IMR-90 (cell line): ENCODE results near the gene PON1. TPM values are rescaled to one million over a fixed set of nuclear protein-coding genes. Genes with fewer than 3 reads are reported as not detected.

Experiments
- ATAC-seq: fragments of 200-7000 bp; cut with Tn5 transposase; 2 replicates; pipeline ENCODE4 v1.9.1; 2020; ENCODE audit warnings: low read depth, mild to moderate bottlenecking, moderate library complexity
- BruUV-seq: library from RNA; stranded (reverse); fragments of 400-500 nt; replicated peaks from 2 replicates; lab custom pipeline; 2021; lab: Mats Ljungman, UMichigan
- CTCF ChIA-PET: fragments of 300-600 bp; formaldehyde crosslinking; extraction: SDS; loops from one replicate; lab custom pipeline; 2021; ENCODE audit warnings: antibody characterized with exemption; lab: Yijun Ruan, JAX
- POLR2A ChIA-PET: fragments of 300-600 bp; sonication (Branson Sonifier 250); formaldehyde crosslinking; loops from one replicate; lab custom pipeline; 2022; ENCODE audit warnings: antibody characterized with exemption; ENCODE audit not compliant: unreplicated experiment; lab: Charles Lee
- DNase-seq: peaks from one replicate; pipeline ENCODE4 v3.0.0; 2013
- H2AFZ ChIP-seq: replicated peaks from 2 replicates; pipeline ENCODE3; 2013; ENCODE audit warnings: low read length, mild to moderate bottlenecking; ENCODE audit not compliant: poor library complexity
- H2AK5ac ChIP-seq: 2 replicates; pipeline ENCODE4 v1.6.1; 2013; ENCODE audit warnings: low read depth, low read length, inconsistent platforms
- H2AK9ac ChIP-seq: replicated peaks from 2 replicates; pipeline ENCODE3; 2013; ENCODE audit warnings: mild to moderate bottlenecking, low read depth, low read length, moderate library complexity; ENCODE audit not compliant: poor library complexity
- H2BK120ac ChIP-seq: 2 replicates; pipeline ENCODE4 v1.6.1; 2013; ENCODE audit warnings: low read depth, low read length, inconsistent platforms
- H2BK15ac ChIP-seq: 3 replicates; pipeline ENCODE4 v1.6.1; 2013; ENCODE audit warnings: low read depth, low read length, inconsistent platforms
- H2BK20ac ChIP-seq: 2 replicates; pipeline ENCODE4 v1.6.1; 2013; ENCODE audit warnings: low read depth, mild to moderate bottlenecking, inconsistent platforms, low read length, moderate library complexity
- H2BK5ac ChIP-seq: 2 replicates; pipeline ENCODE4 v1.6.1; 2013; ENCODE audit warnings: mild to moderate bottlenecking, low read depth, low read length, inconsistent platforms; ENCODE audit not compliant: poor library complexity, severe bottlenecking
- H3K14ac ChIP-seq: replicated peaks from 2 replicates; pipeline ENCODE4 v1.6.1; 2013; ENCODE audit warnings: low read depth, low read length, inconsistent platforms
- H3K18ac ChIP-seq: 2 replicates; pipeline ENCODE4 v1.6.1; 2013; ENCODE audit warnings: low read depth, low read length, control low read depth
- H3K23ac ChIP-seq: 2 replicates; pipeline ENCODE4 v1.6.1; 2013; ENCODE audit warnings: low read depth, low read length, inconsistent platforms
- H3K27ac ChIP-seq: 2 replicates; pipeline ENCODE4 v1.5.1; 2013; ENCODE audit warnings: mild to moderate bottlenecking, control low read depth, low read length; ENCODE audit not compliant: insufficient read depth
- H3K27me3 ChIP-seq: 2 replicates; pipeline ENCODE4 v1.6.1; 2013; ENCODE audit warnings: low read length; ENCODE audit not compliant: control insufficient read depth, insufficient read depth
- H3K36me3 ChIP-seq: 2 replicates; pipeline ENCODE4 v1.6.1; 2013; ENCODE audit warnings: low read length, mixed read lengths; ENCODE audit not compliant: control insufficient read depth, insufficient read depth
- H3K4ac ChIP-seq: 2 replicates; pipeline ENCODE4 v1.6.1; 2013; ENCODE audit warnings: low read depth, low read length, inconsistent platforms
- H3K4me1 ChIP-seq: 2 replicates; pipeline ENCODE4 v1.6.1; 2013; ENCODE audit warnings: low read length, mixed read lengths; ENCODE audit not compliant: control insufficient read depth, insufficient read depth
- H3K4me2 ChIP-seq: 2 replicates; pipeline ENCODE4 v1.6.1; 2013; ENCODE audit warnings: low read depth, mild to moderate bottlenecking, control low read depth, low read length, moderate library complexity
- H3K4me3 ChIP-seq: 2 replicates; pipeline ENCODE4 v1.5.1; 2013; ENCODE audit warnings: low read depth, mild to moderate bottlenecking, control low read depth, low read length, moderate library complexity; ENCODE audit not compliant: insufficient read depth
- H3K56ac ChIP-seq: 2 replicates; pipeline ENCODE4 v1.6.1; 2013; ENCODE audit warnings: low read length, inconsistent platforms; ENCODE audit not compliant: insufficient read depth; ENCODE audit errors: extremely low read depth
- H3K79me1 ChIP-seq, 2 experiments: 2 replicates each; pipeline ENCODE4 v1.6.1; 2013; ENCODE audit warnings: low read length in 2 of 2, inconsistent platforms in 1 of 2, low read depth in 1 of 2
- H3K9ac ChIP-seq: 2 replicates; pipeline ENCODE4 v1.6.1; 2013; ENCODE audit warnings: low read depth, low read length, control low read depth
- H3K9me1 ChIP-seq: 2 replicates; pipeline ENCODE4 v1.6.1; 2013; ENCODE audit warnings: low read length, inconsistent platforms; ENCODE audit not compliant: insufficient read depth
- H3K9me3 ChIP-seq: 2 replicates; pipeline ENCODE4 v1.6.1; 2013; ENCODE audit warnings: low read length; ENCODE audit not compliant: control insufficient read depth, insufficient read depth
- H4K20me1 ChIP-seq: 2 replicates; pipeline ENCODE4 v1.6.1; 2013; ENCODE audit warnings: low read length, inconsistent platforms; ENCODE audit not compliant: insufficient read depth
- H4K5ac ChIP-seq: 2 replicates; pipeline ENCODE4 v1.6.1; 2013; ENCODE audit warnings: mild to moderate bottlenecking, low read depth, low read length, control low read depth
- H4K8ac ChIP-seq, 2 experiments: 2 replicates each; pipeline ENCODE4 v1.6.1; 2013; ENCODE audit warnings: low read depth in 2 of 2, low read length in 2 of 2, control low read depth in 1 of 2, inconsistent platforms in 1 of 2
- H4K91ac ChIP-seq: 2 replicates; pipeline ENCODE4 v1.6.1; 2013; ENCODE audit warnings: low read depth, low read length, inconsistent platforms; ENCODE audit not compliant: insufficient read depth
- BHLHE40 ChIP-seq: fragments of 150-350 bp; IDR thresholded peaks from 2 replicates; pipeline ENCODE4 v1.6.1; 2016; ENCODE audit warnings: mild to moderate bottlenecking, low read depth, low read length
- CEBPB ChIP-seq: IDR thresholded peaks from 2 replicates; pipeline ENCODE4 v1.6.1; 2012; ENCODE audit warnings: low read depth, low read length, improper control_type of control experiment
- CHD1 ChIP-seq: IDR thresholded peaks from 2 replicates; pipeline ENCODE4 v1.6.1; 2012; ENCODE audit warnings: low read depth, low read length, improper control_type of control experiment
- FOS ChIP-seq: fragments of 150-350 bp; IDR thresholded peaks from 2 replicates; pipeline ENCODE4 v1.6.1; 2016; ENCODE audit warnings: low read depth, low read length
- MAFK ChIP-seq: IDR thresholded peaks from 2 replicates; pipeline ENCODE4 v1.6.1; 2012; ENCODE audit warnings: low read depth, low read length, improper control_type of control experiment
- MAZ ChIP-seq: IDR thresholded peaks from 2 replicates; pipeline ENCODE4 v1.6.1; 2012; ENCODE audit warnings: low read depth, mild to moderate bottlenecking, low read length, improper control_type of control experiment, moderate library complexity, borderline replicate concordance
- MXI1 ChIP-seq: IDR thresholded peaks from 2 replicates; pipeline ENCODE4 v1.6.1; 2012; ENCODE audit warnings: low read depth, mild to moderate bottlenecking, low read length, moderate library complexity, borderline replicate concordance
- NFE2L2 ChIP-seq: fragments of 150-350 bp; IDR thresholded peaks from 2 replicates; pipeline ENCODE4 v1.6.1; 2016; ENCODE audit warnings: low read depth, mild to moderate bottlenecking, low read length
- POLR2A ChIP-seq: IDR thresholded peaks from 2 replicates; pipeline ENCODE4 v1.6.1; 2012; ENCODE audit warnings: mild to moderate bottlenecking, low read depth, low read length
- RAD21 ChIP-seq: IDR thresholded peaks from 2 replicates; pipeline ENCODE4 v1.6.1; 2012; ENCODE audit warnings: low read length, improper control_type of control experiment
- RCOR1 ChIP-seq: IDR thresholded peaks from 2 replicates; pipeline ENCODE4 v1.6.1; 2012; ENCODE audit warnings: mild to moderate bottlenecking, low read length, improper control_type of control experiment; ENCODE audit not compliant: insufficient replicate concordance
- RFX5 ChIP-seq: IDR thresholded peaks from 2 replicates; pipeline ENCODE4 v1.8.0; 2012; ENCODE audit warnings: low read depth, mild to moderate bottlenecking, low read length, moderate library complexity
- SMC3 ChIP-seq: fragments of 150-350 bp; IDR thresholded peaks from 2 replicates; pipeline ENCODE4 v1.6.1; 2016; ENCODE audit warnings: low read depth, mild to moderate bottlenecking, antibody characterized with exemption, low read length, moderate library complexity
- WGBS, 2 experiments: methylation state at CpG; one replicate each; pipeline versions ENCODE4 v1.1.5 to v1.1.7; 2013; ENCODE audit warnings: missing lambda C conversion rate in 2 of 2; ENCODE audit not compliant: insufficient read length in 1 of 2; ENCODE audit errors: extremely low coverage in 2 of 2; 5-methylcytosine and 5-hydroxymethylcytosine counted together
- dilution Hi-C: fragments of 300-500 bp; cut with HindIII; formaldehyde crosslinking; loops from one replicate; pipeline ENCODE4 v1.14.3; 2018; ENCODE audit warnings: low sequenced_read_pairs; ENCODE audit not compliant: unreplicated experiment
- in situ Hi-C: fragments of 300-500 bp; cut with MboI; formaldehyde crosslinking; loops from 3 replicates; pipeline ENCODE4 v1.14.3; 2019; ENCODE audit warnings: low sequenced_read_pairs, inconsistent platforms, mixed read lengths
- intact Hi-C: fragments of 100-400 bp; cut with micrococcal nuclease; formaldehyde crosslinking; loops from 2 replicates; pipeline ENCODE4 v1.10.0; 2022
- polyA plus RNA-seq, 3 experiments: library from polyadenylated mRNA; depleted of rRNA; stranded (reverse); fragments of >200 nt; gene quantifications; 2 replicates each; pipeline ENCODE4 v1.2.3, GENCODE V29; 2012; ENCODE audit warnings: low replicate concordance in 1 of 3
- total RNA-seq: library from RNA; depleted of rRNA; stranded (reverse); fragments of >200 nt; gene quantifications from 2 replicates; pipeline ENCODE4 v1.2.3, GENCODE V29; 2012
- TF ChIP-seq, protein P1 (sequence below): conservative IDR thresholded peaks from 2 replicates; pipeline ENCODE4 v1.5.1; 2012; ENCODE audit warnings: mild to moderate bottlenecking, low read depth, low read length, improper control_type of control experiment
- TF ChIP-seq, protein P2 (sequence below): fragments of 150-350 bp; IDR thresholded peaks from 2 replicates; pipeline ENCODE4 v1.6.1; 2016; ENCODE audit warnings: low read depth, mild to moderate bottlenecking, low read length, moderate library complexity, borderline replicate concordance
- TF ChIP-seq, protein P3 (sequence below): fragments of 150-350 bp; IDR thresholded peaks from 2 replicates; pipeline ENCODE4 v1.6.1; 2017; ENCODE audit warnings: mild to moderate bottlenecking, antibody characterized with exemption, low read length, low read depth

Gene PON1
- total and polyA plus RNA-seq, 2 of the 4 experiments (the other 2 are of a cell fraction) = not detected

DNA sequence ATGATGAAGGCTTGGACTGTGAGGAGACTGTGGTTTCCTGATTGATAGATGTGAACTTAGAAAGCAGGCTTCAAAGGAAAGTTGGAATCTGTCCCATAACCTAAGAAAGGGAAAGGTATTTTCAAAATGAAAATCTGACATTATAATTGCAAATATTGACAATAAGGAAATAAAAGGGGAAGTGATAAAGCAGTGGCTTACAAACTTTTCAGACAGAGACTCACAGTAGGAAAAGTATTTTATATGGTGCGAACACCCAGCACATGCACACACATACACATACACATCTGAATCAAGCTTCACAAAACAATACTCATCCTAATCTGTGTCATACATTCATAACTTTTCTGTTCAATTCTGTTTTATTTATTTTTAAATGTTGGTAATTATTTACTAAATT lies 4.8 kb downstream of the PON1 start:
- no TSS peak for BruUV-seq
- POLR2A ChIA-PET = no interaction called here
- Histone ChIP-seq H3K9me1 (no peaks in the 10 kb centered on the region), H4K5ac (no peak overlapping the region), H3K27me3 (peaks cover 5% of the 10 kb centered on the region; the same call in 1 of the 2 replicates), H3K27ac (no peak overlapping the region), H2BK5ac (no peak overlapping the region), H3K4me3 (no peak overlapping the region), H3K36me3 (no peaks in the 10 kb centered on the region), H2BK120ac (no peak overlapping the region), H3K9ac (no peak overlapping the region), H3K4me2 (no peak overlapping the region), H3K4me1 (no peaks in the 10 kb centered on the region), H3K14ac (no peak overlapping the region), H3K23ac (no peak overlapping the region), H3K4ac (no peak overlapping the region), H3K9me3 (no peaks in the 10 kb centered on the region), H3K79me1 (no peaks in the 10 kb centered on the region), H2AK5ac (no peak overlapping the region), H4K91ac (no peak overlapping the region), H2BK15ac (no peak overlapping the region), H2AK9ac (no peak overlapping the region), H2BK20ac (no peak overlapping the region), H3K56ac (no peak overlapping the region), H3K18ac (no peak overlapping the region), H4K8ac (no peak overlapping the region), H2AFZ (no peak overlapping the region), H4K20me1 (no peaks in the 10 kb centered on the region)
- ATAC-seq = no peak
- in situ Hi-C loops (no loop called here), intact Hi-C loops (no loop called here), dilution Hi-C loops (no loop called here)
- DNase-seq = no peak
- no peak for TF ChIP-seq FOS
- no peak for TF ChIP-seq SMC3
- no peak for TF ChIP-seq RCOR1
- TF ChIP-seq, protein P1, sequence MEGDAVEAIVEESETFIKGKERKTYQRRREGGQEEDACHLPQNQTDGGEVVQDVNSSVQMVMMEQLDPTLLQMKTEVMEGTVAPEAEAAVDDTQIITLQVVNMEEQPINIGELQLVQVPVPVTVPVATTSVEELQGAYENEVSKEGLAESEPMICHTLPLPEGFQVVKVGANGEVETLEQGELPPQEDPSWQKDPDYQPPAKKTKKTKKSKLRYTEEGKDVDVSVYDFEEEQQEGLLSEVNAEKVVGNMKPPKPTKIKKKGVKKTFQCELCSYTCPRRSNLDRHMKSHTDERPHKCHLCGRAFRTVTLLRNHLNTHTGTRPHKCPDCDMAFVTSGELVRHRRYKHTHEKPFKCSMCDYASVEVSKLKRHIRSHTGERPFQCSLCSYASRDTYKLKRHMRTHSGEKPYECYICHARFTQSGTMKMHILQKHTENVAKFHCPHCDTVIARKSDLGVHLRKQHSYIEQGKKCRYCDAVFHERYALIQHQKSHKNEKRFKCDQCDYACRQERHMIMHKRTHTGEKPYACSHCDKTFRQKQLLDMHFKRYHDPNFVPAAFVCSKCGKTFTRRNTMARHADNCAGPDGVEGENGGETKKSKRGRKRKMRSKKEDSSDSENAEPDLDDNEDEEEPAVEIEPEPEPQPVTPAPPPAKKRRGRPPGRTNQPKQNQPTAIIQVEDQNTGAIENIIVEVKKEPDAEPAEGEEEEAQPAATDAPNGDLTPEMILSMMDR = no peak
- no peak for TF ChIP-seq CEBPB
- TF ChIP-seq POLR2A = no peak
- TF ChIP-seq MXI1 = no peak
- no peak for TF ChIP-seq CHD1
- no peak for TF ChIP-seq RAD21
- no peak for TF ChIP-seq RFX5
- TF ChIP-seq BHLHE40 = no peak
- TF ChIP-seq, protein P2, sequence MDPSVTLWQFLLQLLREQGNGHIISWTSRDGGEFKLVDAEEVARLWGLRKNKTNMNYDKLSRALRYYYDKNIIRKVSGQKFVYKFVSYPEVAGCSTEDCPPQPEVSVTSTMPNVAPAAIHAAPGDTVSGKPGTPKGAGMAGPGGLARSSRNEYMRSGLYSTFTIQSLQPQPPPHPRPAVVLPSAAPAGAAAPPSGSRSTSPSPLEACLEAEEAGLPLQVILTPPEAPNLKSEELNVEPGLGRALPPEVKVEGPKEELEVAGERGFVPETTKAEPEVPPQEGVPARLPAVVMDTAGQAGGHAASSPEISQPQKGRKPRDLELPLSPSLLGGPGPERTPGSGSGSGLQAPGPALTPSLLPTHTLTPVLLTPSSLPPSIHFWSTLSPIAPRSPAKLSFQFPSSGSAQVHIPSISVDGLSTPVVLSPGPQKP = no peak
- TF ChIP-seq MAFK = no peak
- TF ChIP-seq, protein P3, sequence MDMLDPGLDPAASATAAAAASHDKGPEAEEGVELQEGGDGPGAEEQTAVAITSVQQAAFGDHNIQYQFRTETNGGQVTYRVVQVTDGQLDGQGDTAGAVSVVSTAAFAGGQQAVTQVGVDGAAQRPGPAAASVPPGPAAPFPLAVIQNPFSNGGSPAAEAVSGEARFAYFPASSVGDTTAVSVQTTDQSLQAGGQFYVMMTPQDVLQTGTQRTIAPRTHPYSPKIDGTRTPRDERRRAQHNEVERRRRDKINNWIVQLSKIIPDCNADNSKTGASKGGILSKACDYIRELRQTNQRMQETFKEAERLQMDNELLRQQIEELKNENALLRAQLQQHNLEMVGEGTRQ = no peak
- no peak for TF ChIP-seq MAZ
- TF ChIP-seq NFE2L2 = no peak
- WGBS, 2 experiments = no CpG with 5 or more reads among the region's 1 CpG
- CTCF ChIA-PET = no interaction called here
